ENCODE data around the gene PGA4. TPM values are rescaled to one million over a fixed set of nuclear protein-coding genes. Genes with fewer than 3 reads are reported as not detected.

The PGA4 gene
- total RNA-seq, 6 experiments from 2014 or later: not detected

DNA sequence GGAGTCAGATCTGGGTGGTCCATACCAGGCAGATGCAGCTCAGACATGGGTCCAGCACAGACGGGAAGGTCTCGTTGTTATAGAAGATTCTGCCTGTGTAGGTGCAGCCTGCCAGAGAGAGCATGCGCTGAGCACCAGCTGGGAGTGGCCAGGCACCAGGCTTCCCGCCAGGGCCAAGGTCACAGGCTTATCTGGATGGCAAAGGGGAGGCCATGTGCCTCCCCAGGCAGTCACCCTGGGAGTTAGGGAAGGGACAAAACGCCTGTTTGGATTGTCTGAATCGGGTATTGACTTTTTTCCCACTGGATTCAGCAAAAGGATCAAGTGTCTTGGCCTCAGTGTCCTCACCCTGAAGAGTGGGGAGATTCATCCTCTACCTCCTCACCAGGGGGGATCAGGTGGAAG, 45.3 kb downstream of the PGA4 start:
- H3K27ac Mint-ChIP-seq: no peak overlapping the region
- H3K9me3 Mint-ChIP-seq: no peaks in the 10 kb centered on the region

DNA sequence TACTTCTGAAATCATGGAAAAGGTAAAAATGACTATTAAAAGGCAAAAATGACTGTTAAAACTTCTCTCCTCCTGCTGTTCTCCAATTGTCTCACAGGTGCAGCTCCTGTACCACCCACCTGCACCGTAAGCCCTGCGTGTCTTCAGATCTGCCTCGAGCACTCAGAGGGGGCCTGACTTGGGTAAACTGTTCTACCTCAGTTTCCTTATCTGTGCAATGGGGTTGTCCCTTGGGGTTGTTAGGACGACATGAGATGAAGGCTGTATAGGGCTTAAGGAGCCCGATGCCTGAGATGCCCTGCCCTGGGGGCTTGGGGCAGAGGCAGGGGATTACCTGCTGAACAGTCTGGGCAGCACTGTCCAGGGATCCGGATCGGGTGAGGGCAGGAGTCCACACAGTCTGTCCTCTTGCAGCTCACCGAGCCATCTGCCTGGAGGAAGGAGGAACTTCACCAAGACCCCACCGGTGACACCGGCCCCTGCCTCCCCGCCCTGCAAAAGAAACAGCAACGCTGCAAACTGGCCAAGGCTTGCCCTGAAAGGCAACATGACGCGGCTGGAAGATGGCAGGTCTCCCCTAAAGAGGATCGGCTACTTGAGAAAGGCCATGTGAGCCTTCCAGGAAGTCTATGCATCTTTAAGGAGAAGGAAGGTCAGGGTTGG, 46.6 kb downstream of the PGA4 start:
- H3K27me3 Mint-ChIP-seq (ENCODE audit: insufficient read depth): no peaks in the 10 kb centered on the region; the same call in 1 of the 2 replicates
- no peak for DNase-seq

More for the DNA sequence above, 45.3 kb downstream of the PGA4 start:
- H3K4me1 Mint-ChIP-seq (ENCODE audit: low read depth): peaks cover 15% of the 10 kb centered on the region
- no peaks in the 10 kb centered on the region; the same call in 1 of the 2 replicates for H3K27me3 Mint-ChIP-seq (ENCODE audit: insufficient read depth)
- TF ChIP-seq, protein P1, sequence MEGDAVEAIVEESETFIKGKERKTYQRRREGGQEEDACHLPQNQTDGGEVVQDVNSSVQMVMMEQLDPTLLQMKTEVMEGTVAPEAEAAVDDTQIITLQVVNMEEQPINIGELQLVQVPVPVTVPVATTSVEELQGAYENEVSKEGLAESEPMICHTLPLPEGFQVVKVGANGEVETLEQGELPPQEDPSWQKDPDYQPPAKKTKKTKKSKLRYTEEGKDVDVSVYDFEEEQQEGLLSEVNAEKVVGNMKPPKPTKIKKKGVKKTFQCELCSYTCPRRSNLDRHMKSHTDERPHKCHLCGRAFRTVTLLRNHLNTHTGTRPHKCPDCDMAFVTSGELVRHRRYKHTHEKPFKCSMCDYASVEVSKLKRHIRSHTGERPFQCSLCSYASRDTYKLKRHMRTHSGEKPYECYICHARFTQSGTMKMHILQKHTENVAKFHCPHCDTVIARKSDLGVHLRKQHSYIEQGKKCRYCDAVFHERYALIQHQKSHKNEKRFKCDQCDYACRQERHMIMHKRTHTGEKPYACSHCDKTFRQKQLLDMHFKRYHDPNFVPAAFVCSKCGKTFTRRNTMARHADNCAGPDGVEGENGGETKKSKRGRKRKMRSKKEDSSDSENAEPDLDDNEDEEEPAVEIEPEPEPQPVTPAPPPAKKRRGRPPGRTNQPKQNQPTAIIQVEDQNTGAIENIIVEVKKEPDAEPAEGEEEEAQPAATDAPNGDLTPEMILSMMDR (IDR thresholded peaks at IDR 0.05): no peak
- H3K36me3 Mint-ChIP-seq (ENCODE audit: low read depth): no peaks in the 10 kb centered on the region; the same call in 1 of the 2 replicates
- no peak overlapping the region for H3K4me3 Mint-ChIP-seq
- no peak for DNase-seq

DNA sequence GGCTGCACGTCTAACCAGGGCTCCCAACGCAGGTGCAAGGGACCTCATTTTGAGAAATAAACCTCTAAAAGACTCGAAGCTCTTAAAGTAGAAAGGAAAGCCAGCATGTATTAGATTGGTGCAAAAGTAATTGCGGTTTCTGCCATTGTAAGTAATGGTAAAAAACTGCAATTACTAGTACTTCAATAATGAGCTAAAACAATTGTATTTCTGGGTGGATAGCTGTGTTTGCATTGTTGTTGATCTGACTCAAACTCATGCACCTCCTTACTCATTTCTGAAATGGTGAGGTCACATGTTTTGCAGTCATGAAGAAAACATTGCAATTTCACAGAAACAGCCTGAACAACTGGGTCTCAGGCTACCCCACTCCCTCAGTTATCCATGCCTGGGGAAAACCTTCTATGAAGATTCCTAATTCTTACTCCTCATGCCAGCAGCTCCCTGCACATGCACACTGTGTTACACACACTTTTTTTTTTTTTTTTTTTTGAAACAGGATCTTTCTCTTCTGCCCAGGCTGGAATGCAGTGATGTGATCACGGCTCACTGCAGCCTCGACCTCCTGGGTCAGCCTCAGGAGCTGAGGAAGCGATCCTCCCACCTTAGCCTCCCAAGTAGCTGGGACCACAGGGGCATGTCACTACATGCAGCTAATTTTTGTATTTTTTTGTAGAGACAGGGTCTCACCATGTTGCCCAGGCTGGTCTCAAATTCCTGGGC, 48.4 kb downstream of the PGA4 start:
- TF ChIP-seq, protein P1 (IDR thresholded peaks at IDR 0.05): no peak
- Mint-ChIP-seq H3K27ac (peak overlapping the region; percentile 39), H3K9me3 (no peaks in the 10 kb centered on the region), H3K36me3 (ENCODE audit: low read depth) (no peaks in the 10 kb centered on the region; the same call in 1 of the 2 replicates), H3K27me3 (ENCODE audit: insufficient read depth) (no peaks in the 10 kb centered on the region; the same call in 1 of the 2 replicates), H3K4me1 (ENCODE audit: low read depth) (peaks cover 21% of the 10 kb centered on the region), H3K4me3 (no peak overlapping the region)
- DNase-seq: peak; percentile 67

More for the DNA sequence above, 46.6 kb downstream of the PGA4 start:
- no peaks in the 10 kb centered on the region for H3K9me3 Mint-ChIP-seq
- H3K4me3 Mint-ChIP-seq: no peak overlapping the region
- peaks cover 15% of the 10 kb centered on the region for H3K4me1 Mint-ChIP-seq (ENCODE audit: low read depth)
- H3K27ac Mint-ChIP-seq: no peak overlapping the region
- H3K36me3 Mint-ChIP-seq (ENCODE audit: low read depth): no peaks in the 10 kb centered on the region; the same call in 1 of the 2 replicates
- TF ChIP-seq, protein P1 (IDR thresholded peaks at IDR 0.05): no peak

DNA sequence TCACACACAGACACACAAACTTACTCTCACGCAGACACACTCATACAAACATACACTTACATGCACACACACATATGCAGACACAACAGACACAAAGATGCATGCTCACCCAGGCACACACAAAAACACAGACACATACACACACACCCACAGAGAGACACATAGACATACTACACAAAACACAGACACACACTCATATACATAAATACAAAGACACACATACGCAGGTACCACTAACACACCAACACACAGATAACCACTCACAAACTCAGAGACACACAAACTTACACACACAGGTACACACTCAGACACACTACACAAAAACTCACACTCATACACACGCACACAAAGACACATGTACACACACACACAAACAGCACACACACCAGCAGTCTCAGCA, 50.6 kb downstream of the PGA4 start:
- no peak for DNase-seq
- Mint-ChIP-seq H3K9me3 (no peaks in the 10 kb centered on the region), H3K27me3 (ENCODE audit: insufficient read depth) (no peaks in the 10 kb centered on the region; the same call in 1 of the 2 replicates), H3K36me3 (ENCODE audit: low read depth) (no peaks in the 10 kb centered on the region), H3K4me1 (ENCODE audit: low read depth) (peaks cover 15% of the 10 kb centered on the region), H3K4me3 (no peak overlapping the region), H3K27ac (no peak overlapping the region)
- TF ChIP-seq, protein P1 (IDR thresholded peaks at IDR 0.05): no peak

DNA sequence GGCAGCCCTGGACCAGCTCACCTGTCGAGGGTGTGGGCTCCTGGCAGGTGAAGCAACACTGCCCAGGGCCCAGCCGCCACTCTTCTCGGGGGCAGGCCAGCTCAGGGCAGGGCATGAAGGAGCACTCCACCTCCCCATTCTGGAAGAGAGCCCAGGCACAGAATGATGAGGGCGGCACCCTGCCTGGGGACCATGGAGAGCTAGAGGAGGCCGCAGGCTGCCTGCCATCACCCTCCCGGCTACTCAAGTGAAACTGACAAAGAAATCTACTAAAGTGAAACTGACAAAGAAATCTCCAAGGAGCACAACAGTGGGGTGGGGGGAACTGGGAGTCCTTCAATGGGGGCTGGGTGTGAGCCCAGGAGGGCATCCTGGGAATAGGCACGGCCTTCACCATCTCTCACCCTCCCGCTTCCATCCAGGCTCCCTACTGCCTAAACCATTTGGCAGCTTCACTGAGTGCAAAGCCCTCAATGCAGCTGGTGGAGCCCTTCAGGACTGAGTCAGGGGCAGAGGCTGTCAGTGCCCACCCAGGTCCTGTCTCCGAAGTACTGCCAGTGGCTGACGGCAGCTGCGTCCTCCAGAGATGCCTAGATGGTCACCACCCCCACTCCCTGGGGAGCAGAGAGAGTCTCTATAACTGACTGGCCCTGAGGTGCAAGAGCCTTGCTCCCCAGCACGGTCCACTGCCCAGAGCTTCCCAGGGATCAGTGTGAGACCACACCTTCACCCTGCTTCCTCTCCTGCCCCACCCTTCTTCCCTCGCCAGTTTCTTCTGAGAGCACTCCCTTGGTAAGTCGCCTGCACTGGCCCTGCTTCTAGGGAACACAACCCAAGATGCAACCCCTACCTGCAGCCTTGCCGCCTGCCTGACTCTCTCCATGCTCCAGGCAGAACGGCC, 51.3 kb downstream of the PGA4 start:
- no peak for DNase-seq
- no peak overlapping the region for H3K27ac Mint-ChIP-seq

More for the DNA sequence above, 51.3 kb downstream of the PGA4 start:
- no peaks in the 10 kb centered on the region for H3K9me3 Mint-ChIP-seq
- H3K4me3 Mint-ChIP-seq: no peak overlapping the region
- H3K27me3 Mint-ChIP-seq (ENCODE audit: insufficient read depth): no peaks in the 10 kb centered on the region; the same call in 1 of the 2 replicates
- TF ChIP-seq, protein P1 (IDR thresholded peaks at IDR 0.05): no peak
- peaks cover 15% of the 10 kb centered on the region for H3K4me1 Mint-ChIP-seq (ENCODE audit: low read depth)
- H3K36me3 Mint-ChIP-seq (ENCODE audit: low read depth): no peaks in the 10 kb centered on the region

All from HFFc6 (cell line).